Measurements from ENCODE around the gene LAMA3. TPM values are rescaled to one million over a fixed set of nuclear protein-coding genes. Genes with fewer than 3 reads are reported as not detected.
"Not testable (repeated sequence)": the region's sequence is repeated elsewhere in the genome, so short reads cannot be mapped to it uniquely, and the experiment has no call there.

Gene LAMA3
- total RNA-seq, 1 donor, result 5.2 TPM

GRCh38 chr18:23737578-23737977 lies 48.3 kb downstream of the LAMA3 start:
- DNase-seq (ENCODE audit: low read depth), result no peak
- TF ChIP-seq, protein P1, sequence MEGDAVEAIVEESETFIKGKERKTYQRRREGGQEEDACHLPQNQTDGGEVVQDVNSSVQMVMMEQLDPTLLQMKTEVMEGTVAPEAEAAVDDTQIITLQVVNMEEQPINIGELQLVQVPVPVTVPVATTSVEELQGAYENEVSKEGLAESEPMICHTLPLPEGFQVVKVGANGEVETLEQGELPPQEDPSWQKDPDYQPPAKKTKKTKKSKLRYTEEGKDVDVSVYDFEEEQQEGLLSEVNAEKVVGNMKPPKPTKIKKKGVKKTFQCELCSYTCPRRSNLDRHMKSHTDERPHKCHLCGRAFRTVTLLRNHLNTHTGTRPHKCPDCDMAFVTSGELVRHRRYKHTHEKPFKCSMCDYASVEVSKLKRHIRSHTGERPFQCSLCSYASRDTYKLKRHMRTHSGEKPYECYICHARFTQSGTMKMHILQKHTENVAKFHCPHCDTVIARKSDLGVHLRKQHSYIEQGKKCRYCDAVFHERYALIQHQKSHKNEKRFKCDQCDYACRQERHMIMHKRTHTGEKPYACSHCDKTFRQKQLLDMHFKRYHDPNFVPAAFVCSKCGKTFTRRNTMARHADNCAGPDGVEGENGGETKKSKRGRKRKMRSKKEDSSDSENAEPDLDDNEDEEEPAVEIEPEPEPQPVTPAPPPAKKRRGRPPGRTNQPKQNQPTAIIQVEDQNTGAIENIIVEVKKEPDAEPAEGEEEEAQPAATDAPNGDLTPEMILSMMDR (IDR thresholded peaks at IDR 0.05; ENCODE audit: insufficient read depth, low read depth, low read length), result no peak
- no peak overlapping the region for H3K4me3 ChIP-seq (ENCODE audit: low read depth, low read length)

GRCh38 chr18:23738151-23738550 lies 48.9 kb downstream of the LAMA3 start:
- TF ChIP-seq, protein P1 (IDR thresholded peaks at IDR 0.05; ENCODE audit: insufficient read depth, low read depth, low read length), result no peak

GRCh38 chr18:23738575-23738974 lies 49.3 kb downstream of the LAMA3 start:
- no peak overlapping the region for H3K4me3 ChIP-seq (ENCODE audit: low read depth, low read length)
- TF ChIP-seq, protein P1 (IDR thresholded peaks at IDR 0.05; ENCODE audit: insufficient read depth, low read depth, low read length), result no peak
- no peak for DNase-seq (ENCODE audit: low read depth)

More at GRCh38 chr18:23738151-23738550, 48.9 kb downstream of the LAMA3 start:
- DNase-seq (ENCODE audit: low read depth), result no peak
- H3K4me3 ChIP-seq (ENCODE audit: low read depth, low read length), result no peak overlapping the region

GRCh38 chr18:23740105-23740830 lies 51.0 kb downstream of the LAMA3 start:
- no peak overlapping the region for H3K4me3 ChIP-seq (ENCODE audit: low read depth, low read length)
- peak; percentile 53 for DNase-seq (ENCODE audit: low read depth)
- TF ChIP-seq, protein P1 (IDR thresholded peaks at IDR 0.05; ENCODE audit: insufficient read depth, low read depth, low read length), result no peak

DNA sequence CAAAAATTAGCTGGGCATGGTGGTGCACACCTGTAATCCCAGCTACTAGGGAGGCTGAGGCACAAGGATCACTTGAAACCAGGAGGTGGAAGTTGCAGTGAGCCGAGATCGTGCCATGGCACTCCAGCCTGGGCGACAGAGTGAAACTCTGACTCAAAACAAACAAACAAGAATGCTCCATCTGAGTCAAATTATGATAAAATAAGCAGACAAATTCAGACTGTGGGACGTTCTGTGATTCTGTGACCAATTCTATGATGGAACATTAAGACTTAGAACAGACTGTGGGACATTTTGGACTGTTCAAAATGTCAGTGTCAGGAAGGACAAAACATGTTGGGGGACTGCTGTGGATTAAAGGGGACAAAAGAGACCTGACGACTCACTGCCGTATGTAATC lies 52.7 kb downstream of the LAMA3 start:
- not testable (repeated sequence) for H3K4me3 ChIP-seq (ENCODE audit: low read depth, low read length); DNase-seq (ENCODE audit: low read depth)

DNA sequence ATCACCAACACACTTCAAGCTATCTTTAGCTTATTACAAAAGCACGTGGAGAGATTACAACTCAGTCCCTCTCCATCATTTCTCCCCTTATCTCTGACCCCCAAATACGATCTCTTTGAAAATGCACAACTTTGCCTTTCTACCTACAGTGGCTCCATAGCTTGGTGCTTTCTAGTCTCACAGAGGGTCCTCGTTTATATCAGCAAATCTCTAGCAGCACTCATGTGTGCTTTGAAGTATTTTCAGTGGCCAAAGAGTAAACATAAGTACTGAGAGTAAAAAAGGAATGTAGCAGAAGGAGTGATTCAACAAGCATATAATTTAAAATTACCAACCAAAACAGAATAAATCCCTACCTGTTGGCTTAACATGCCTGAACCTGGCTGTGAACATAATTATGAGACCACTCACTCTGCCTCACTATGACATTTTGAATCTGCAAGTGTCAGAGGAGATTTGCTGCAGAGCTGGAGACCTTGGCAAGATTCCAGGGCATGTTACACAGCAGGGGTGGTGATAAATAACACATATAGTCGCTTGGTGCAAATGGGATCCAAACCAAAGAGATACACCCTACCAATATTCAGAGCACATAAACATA lies 54.6 kb downstream of the LAMA3 start:
- no peak for DNase-seq (ENCODE audit: low read depth)
- TF ChIP-seq, protein P1 (IDR thresholded peaks at IDR 0.05; ENCODE audit: insufficient read depth, low read depth, low read length), result no peak
- H3K4me3 ChIP-seq (ENCODE audit: low read depth, low read length), result no peak overlapping the region

- TF ChIP-seq, protein P1 (IDR thresholded peaks at IDR 0.05; ENCODE audit: insufficient read depth, low read depth, low read length), result no peak
- no peak for DNase-seq (ENCODE audit: low read depth)
- no peak overlapping the region for H3K4me3 ChIP-seq (ENCODE audit: low read depth, low read length)
Observed at GRCh38 chr18:23745366-23745765, 56.1 kb downstream of the LAMA3 start.
